Inflammatory macrophage treated with lipopolysaccharide for 1 hour (primary cell): ENCODE results near the gene NDUFB1.
A peak's percentile ranks its signal among the peaks of the same experiment; 100 is the strongest.

ENCODE experiments used
- DNase-seq, 2 donors: peaks; one replicate each; pipeline ENCODE4 v3.0.0-alpha.2; 2020 to 2022

NDUFB1 gene

DNA sequence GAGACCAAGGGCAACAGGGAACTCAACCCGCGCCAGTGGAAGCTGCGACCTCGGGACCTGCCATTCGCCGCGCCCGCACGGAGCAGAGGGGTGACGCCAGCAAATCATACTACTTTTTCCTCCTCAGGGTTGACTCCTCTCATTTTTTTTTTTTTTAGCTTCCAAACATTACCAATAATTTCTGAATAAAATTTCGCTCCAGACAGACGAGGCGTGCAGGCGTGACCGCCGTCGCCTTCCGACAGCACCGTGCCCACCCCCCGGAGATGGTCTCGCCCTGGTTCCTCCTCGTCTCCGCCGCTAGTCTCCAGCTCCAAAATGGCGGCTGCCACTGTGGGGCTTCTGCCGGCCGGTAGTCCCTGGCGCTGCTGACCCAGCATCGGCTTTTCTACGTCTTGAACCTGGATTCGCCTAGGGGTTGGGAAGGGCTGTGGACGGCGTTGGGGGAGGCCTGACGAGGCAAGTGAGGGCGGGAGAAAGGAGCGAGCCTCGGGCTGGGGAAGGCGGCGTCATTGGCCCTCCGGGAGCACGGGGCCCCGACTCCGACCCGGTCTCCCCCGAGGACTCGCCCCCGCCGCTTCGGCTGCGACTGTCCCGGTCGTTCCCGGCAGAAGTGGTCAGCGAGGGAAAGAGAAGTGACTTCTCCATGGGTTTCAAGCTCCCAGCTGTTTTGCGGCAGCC is at the start of gene NDUFB1, which contains the start of gene CPSF2:
Gene NDUFB1, minus strand, starts transcription at position 37 of the 681 bp plus-strand sequence. CDS start 4,069 bp downstream, outside the sequence.
Gene CPSF2, plus strand, starts transcription at position 300 of the 681 bp plus-strand sequence. CDS start 9,016 bp downstream, outside the sequence.
- peak; percentile 79 to 86 for DNase-seq

DNA sequence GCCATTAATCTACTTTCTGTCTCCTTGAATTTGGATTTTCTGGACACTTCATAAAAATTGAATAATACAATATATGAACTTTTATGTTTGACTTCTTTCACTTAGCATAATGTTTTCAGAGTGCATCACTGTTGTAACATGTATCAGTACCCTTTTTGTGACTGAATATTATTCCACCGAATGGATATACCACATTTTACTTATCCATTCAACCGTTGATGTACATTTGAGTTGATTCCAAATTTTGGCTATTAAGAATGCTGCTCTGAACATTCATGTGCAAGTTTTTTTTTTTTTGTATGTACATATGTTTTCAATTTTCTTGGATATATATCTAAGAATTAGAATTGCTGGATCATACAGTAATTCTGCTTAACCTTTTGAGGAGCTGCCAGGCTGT is 43.5 kb upstream of the NDUFB1 start:
- DNase-seq, result no peak

DNA sequence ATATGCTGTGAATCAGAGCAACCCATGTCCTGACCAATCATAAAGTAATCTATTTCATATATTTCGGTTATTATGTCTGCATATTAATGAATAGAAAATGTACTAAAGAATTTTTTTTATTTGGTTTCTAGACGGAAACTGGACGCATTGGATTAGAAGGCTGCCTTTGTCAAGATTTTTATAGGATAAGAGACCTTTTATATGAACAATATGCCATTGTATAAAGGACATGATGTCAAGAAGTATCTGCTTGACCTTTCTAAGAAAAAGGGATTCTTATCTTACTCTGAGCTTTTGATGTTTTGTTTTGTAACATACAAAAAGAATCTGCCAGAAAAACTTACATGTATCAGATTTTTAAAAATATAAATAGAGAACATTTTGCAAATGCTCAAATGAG is 40.0 kb upstream of the NDUFB1 start:
- no peak for DNase-seq

- DNase-seq, result peak; percentile 75 to 85
These were observed 39.1 kb upstream of the NDUFB1 start for GRCh38 chr14:92160619-92161018.

DNA sequence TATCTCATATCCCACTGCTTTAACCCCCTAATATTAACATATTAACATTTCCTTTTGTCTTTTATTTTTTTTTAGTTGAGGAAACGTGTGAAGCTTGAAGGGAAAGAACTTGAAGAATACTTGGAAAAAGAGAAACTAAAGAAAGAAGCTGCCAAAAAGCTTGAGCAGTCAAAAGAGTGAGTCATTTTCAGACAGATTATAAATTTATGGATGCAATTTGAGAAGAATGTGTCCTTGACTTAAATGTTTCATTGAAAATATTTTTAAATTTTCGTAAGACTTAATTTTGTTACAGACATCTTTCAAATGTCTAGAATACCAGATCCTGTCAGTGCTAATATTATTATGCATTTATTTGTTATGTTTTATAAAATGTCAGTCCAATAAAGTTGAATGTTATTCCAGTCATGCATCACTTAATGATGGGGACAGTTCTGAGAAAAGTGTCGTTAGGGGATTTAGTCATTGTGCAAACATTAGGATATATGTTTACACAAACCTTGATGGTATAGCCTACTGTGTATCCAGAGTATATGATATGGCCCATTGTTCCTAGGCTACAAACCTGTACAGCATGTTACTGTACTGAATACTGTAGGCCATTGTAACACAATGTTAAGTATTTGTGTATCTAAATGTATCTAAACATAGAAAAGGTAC is 32.9 kb upstream of the NDUFB1 start:
- no peak for DNase-seq

DNA sequence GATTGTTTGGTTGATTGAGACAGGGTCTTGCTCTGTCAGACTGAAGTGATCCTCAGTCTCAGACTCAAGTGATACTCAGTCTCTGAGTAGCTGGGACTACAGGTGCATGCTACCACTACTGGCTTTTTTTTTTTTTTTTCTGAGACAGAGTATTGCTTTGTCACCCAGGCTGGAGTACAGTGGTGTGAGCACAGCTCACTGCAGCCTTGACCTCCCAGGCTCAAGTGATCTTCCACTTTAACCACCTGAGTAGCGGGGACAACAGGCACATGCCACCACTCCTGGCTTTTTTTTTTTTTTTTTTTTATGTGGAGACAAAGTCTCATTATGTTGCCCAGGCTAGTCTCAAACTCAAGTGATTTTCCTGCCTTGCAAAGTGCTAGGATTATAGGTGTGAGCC is 32.1 kb upstream of the NDUFB1 start:
- no peak for DNase-seq

DNA sequence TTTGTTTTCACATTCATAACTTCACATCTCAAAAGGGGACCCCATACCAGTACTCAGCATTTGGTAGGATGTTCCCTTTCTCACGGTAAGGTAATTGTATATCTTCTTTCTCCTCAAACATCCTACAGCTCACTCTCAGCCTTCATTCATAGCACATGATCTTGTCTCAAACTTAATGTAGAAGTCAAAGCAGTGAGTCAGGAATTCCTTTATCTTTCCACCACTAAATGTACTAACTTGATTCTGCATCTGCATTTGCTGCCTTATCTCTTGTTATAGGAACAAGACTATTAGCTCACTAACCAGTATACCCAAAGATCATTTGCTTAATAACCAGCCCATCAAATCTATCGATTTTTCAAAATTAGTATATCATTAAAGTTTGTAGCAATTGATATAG is 23.2 kb upstream of the NDUFB1 start:
- no peak for DNase-seq

- DNase-seq, result no peak
These were observed 22.5 kb upstream of the NDUFB1 start for GRCh38 chr14:92143962-92144361.

- no peak for DNase-seq
These were observed 21.8 kb upstream of the NDUFB1 start for GRCh38 chr14:92143309-92143708.

GRCh38 chr14:92135269-92135668 is 13.8 kb upstream of the NDUFB1 start:
- peak in 1 of 2 donors; percentile 46 for DNase-seq

DNA sequence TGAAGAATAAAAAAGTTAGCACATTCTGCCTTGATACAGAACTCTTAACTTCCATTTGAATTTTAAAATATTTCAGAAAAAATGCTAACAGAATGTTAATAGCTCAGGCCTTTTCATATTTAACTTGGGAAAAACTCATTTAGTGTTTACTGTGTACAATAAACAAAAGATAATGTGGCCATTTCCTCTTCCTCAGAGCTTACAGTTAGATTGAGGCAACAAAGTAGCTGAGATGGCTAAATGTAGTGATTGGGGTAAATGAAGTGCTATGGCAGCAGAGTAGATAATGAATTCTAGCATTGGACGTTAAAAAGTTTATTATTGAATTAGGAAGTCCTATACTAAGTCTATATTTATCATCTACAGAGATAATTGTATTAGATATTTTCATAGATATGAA is 12.9 kb upstream of the NDUFB1 start:
- no peak for DNase-seq

DNA sequence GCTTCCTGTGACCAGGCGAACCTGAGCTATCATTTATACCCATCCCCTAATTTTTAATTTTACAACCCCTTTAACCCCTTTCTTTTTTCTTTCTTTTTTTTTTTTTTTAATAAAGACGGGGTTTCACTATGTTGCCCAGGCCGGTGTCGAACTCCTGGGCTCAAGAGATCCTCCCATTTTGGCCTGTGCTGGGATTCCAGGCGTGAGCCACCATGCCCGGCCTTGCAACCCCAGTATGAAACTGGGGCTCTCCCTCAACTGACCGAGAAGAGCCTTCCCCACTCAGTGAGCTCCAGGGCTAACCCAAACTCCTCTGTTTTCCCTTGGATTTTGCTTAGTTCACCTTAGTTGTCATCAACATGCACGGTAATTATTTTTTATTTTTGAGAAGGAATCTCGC is 1.3 kb upstream of the NDUFB1 start:
- no peak for DNase-seq

DNA sequence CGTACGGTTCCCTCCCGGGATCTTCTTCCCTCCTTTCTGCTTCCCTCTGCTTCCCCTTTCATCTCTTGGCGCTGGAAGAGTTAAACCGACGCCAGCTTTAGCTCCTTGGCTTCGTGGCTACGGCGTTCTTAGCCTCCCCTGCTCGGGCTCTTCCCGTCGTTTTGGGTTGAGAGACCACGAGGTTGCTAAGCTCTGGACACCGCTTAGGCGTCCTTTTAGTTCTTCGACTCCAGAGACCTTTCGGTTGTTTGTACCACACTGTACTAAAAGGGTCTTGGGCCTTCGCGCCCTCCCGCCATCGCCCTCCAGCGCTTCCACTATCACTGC is 808 bp upstream of the NDUFB1 start:
- no peak for DNase-seq

DNA sequence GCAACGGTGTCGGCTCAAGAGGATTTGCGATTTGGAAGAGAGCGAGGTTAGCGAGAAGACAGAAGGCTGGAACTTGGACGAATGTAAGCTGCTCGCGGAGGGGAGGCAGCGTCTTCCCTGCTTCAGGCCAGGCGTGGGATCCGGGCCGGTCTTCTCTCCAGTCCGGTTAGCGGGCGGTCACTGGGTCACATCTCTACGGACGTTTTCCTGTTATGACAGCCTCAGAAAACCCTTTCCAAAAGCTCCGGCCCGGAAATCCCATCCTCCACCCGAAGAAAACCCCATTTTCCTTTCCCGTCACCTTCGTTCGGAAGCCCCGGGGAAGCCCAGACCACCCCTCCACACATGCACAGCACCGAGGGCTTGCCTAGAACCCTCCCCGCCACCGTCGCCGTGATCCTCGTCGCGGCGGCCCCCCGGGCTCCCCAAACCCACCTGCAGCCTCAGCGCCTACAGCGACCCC is 268 bp downstream of the NDUFB1 start:
- peak; percentile 40 to 62 for DNase-seq

DNA sequence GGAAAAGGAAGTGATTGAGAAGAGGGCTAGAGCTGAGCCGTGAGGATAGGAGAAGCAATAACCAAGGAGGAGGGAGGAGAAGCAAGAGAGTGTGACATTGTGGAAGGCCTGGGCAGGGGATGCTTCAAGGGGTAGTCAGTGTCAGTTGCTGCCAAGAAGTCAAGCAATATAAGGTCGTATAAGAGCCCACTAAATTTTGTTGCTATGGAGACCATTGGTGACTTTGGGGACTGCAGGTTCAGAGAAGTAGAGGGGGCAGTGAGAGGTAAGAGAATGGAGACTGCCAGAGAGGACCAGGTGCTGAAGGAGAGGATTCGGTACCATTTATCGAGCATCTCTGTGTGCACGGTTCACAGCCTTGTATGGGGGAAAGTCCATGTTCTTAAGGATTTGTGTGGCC is 12.0 kb downstream of the NDUFB1 start:
- no peak for DNase-seq

GRCh38 chr14:92108345-92109254 is 12.9 kb downstream of the NDUFB1 start:
- no peak for DNase-seq

DNA sequence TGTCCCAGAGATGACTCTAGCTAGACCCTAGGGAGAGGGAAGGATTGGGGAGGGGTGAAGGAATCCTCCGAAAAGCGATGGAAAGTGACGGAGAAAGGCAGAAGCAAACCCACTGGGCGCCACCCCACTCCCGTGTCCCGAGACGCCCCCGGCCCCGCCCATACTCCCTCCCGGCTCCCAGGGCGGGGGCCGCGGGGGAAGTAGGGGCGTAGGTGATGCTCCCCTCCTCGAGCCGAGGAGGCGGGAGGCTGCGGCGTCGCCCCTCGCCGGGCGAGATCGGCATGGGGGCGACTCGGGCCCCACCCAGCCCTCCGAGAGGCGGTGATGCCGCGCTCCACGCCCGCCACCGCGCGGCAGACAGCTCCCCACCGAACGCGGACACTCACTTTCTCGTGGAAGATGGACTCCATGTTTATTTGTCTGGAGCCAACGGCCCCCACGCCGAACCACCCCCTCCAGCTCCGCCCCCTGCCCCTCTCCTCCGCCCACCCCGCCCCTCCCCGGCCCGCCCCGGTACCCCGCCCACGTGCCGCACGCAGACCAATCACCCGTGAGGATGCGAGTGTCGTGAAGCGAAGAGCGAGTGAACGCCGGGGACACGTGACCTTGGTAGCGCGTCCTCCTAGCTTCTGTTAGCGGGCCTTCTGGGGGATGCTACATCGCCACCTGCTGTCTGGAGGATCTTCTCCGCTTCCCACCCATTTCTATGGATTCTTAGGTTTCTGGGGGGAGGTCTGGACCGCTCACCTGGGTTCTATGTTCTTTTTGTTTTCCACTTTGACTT is 15.2 kb downstream of the NDUFB1 start, which contains the start of gene ATXN3:
Gene ATXN3, minus strand, starts transcription at position 440 of the 784 bp plus-strand sequence. Its CDS starts 30 bp downstream, at position 410.
- DNase-seq, result peak; percentile 96 to 97

GRCh38 chr14:92105893-92106142 is 15.7 kb downstream of the NDUFB1 start:
- DNase-seq, result peak; percentile 84 to 88

DNA sequence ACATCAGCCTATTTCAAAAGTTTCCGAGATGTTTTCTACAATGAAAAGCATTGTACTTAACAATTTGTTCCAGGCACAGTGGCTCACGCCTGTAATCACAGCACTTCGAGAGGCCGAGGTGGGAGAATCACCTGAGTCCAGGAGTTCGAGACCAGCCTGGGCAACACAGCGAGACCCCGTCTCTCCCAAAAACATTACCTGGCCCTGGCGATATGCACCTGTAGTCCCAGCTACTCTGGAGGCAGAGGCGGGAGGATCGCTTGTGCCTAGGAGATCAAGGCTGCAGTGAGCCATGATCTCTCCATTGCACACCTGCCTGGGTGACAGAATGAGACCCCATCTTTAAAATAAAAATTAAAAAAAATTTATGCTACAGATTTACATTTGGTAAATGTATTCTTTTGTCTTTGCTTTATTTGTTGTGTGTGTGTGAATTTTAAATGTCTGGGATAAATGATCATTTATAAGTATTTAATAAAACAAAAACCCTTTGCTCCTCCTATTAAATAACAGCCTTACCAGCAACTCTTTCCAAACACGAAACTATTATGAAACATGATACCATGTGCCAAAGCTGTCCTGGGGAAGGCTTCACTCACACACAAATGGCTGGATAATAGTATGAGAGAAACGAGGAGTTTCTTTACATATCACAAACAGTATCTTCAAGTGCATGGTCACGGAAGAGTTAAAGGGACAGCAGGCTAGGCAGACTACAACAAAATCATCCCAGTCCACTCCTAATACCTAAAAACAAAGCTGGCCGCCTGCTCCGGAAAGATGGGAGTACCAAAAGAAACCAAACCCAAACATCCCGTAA is 16.2 kb downstream of the NDUFB1 start:
- no peak for DNase-seq

DNA sequence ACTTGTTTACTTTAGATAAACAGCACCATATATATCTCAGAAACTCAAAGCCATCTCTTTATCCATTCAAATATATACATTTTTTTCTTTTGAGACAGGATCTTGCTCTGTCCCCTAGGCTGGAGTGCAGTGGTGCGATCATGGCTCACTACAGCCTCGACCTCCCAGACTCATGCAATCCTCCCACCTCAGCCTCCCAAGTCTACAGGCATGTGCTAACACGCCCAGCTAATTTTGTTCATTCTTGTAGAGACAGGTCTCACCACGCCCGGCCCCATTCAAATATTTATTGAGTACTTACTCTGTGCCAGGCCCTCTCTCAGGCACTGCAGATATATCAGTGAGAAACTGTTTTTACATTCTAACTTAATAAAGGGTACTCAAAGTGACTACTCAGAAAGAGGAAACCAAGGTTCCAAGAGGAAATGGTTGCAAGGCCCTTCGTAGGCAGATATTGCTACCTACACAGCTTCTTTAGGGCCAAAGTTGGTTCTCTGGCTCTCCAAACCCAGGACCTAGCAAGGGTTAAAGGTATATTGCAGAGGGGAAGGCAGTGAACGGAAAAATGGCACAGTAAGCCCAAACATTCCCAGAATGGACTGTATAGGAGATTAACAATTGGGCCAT is 18.0 kb downstream of the NDUFB1 start:
- DNase-seq, result peak; percentile 18 to 25

- DNase-seq, result no peak
These were observed 21.7 kb downstream of the NDUFB1 start for GRCh38 chr14:92099802-92100201.
